Measurements from ENCODE around the gene NANOG.
"Not testable (repeated sequence)": the region's sequence is repeated elsewhere in the genome, so short reads cannot be mapped to it uniquely, and the experiment has no call there.

The NANOG gene

GRCh38 chr12:7806319-7806718 is 17.1 kb downstream of the NANOG start:
- ATAC-seq: not testable (repeated sequence)

- ATAC-seq: peak in 1 of 2 donors; percentile 48
Observed at GRCh38 chr12:7806863-7807487, 17.8 kb downstream of the NANOG start.

- not testable (repeated sequence) for ATAC-seq
Observed at GRCh38 chr12:7825754-7826153, 36.6 kb downstream of the NANOG start.

- not testable (repeated sequence) for ATAC-seq
Observed at GRCh38 chr12:7829737-7830136, 40.5 kb downstream of the NANOG start.

- peak; percentile 41 to 51 for ATAC-seq
Observed at GRCh38 chr12:7832059-7832696, 43.0 kb downstream of the NANOG start.

GRCh38 chr12:7833201-7833600 is 44.0 kb downstream of the NANOG start:
- ATAC-seq: not testable (repeated sequence)

- no peak for ATAC-seq
Observed at GRCh38 chr12:7833831-7834230, 44.6 kb downstream of the NANOG start.

GRCh38 chr12:7834701-7835100 is 45.5 kb downstream of the NANOG start:
- no peak for ATAC-seq

GRCh38 chr12:7835116-7835515 is 45.9 kb downstream of the NANOG start:
- ATAC-seq: no peak

- ATAC-seq: no peak
Observed at GRCh38 chr12:7835766-7836165, 46.6 kb downstream of the NANOG start.

GRCh38 chr12:7837366-7837765 is 48.2 kb downstream of the NANOG start:
- no peak for ATAC-seq

- ATAC-seq: not testable (repeated sequence)
Observed at GRCh38 chr12:7839226-7839625, 50.0 kb downstream of the NANOG start.

GRCh38 chr12:7839848-7840247 is 50.6 kb downstream of the NANOG start:
- ATAC-seq: not testable (repeated sequence)

- peak; percentile 31 to 59 for ATAC-seq
Observed at GRCh38 chr12:7842444-7842843, 53.2 kb downstream of the NANOG start.

- ATAC-seq: not testable (repeated sequence)
Observed at GRCh38 chr12:7843149-7843548, 53.9 kb downstream of the NANOG start.

- ATAC-seq: peak; percentile 75 to 79
Observed at GRCh38 chr12:7843583-7843982, 54.4 kb downstream of the NANOG start.

GRCh38 chr12:7844116-7844515 is 54.9 kb downstream of the NANOG start:
- no peak for ATAC-seq

- ATAC-seq: peak; percentile 14 to 45
Observed at GRCh38 chr12:7847226-7848097, 58.3 kb downstream of the NANOG start.

- ATAC-seq: not testable (repeated sequence)
Observed at GRCh38 chr12:7848098-7848422, 58.9 kb downstream of the NANOG start.

Measured in activated CD4-positive, CD25-positive, alpha-beta regulatory T cell treated with anti-CD3 and anti-CD28 coated beads, Interleukin-2, amount 50 U/mL, for 24 hours (primary cell).